Dendritic cell treated with granulocyte-macrophage colony-stimulating factor and Interleukin-4, amounts not matched to agents 40 ng/mL and 50 ng/mL, for 4 days (primary cell): ENCODE measurements around the gene ARFGEF3.

Source experiments
- H3K27ac Mint-ChIP-seq: one replicate; pipeline ENCODE4 v1.8.0; 2022; ENCODE audit warnings: mild to moderate bottlenecking, mixed read lengths
- H3K27me3 Mint-ChIP-seq: one replicate; pipeline ENCODE4 v1.8.0; 2022; ENCODE audit warnings: mild to moderate bottlenecking, mixed read lengths
- H3K36me3 Mint-ChIP-seq: one replicate; pipeline ENCODE4 v1.8.0; 2022; ENCODE audit warnings: low read depth, mixed read lengths
- H3K4me1 Mint-ChIP-seq: one replicate; pipeline ENCODE4 v1.8.0; 2022; ENCODE audit warnings: low read depth, mixed read lengths
- H3K4me3 Mint-ChIP-seq: one replicate; pipeline ENCODE4 v1.8.0; 2022; ENCODE audit warnings: mild to moderate bottlenecking, moderate library complexity, mixed read lengths
- H3K9me3 Mint-ChIP-seq: one replicate; pipeline ENCODE4 v1.8.0; 2022; ENCODE audit warnings: mixed read lengths
- intact Hi-C: fragments of 100-400 bp; cut with micrococcal nuclease; formaldehyde crosslinking; loops from one replicate; pipeline ENCODE4 v1.15.0; 2022

Gene ARFGEF3

DNA sequence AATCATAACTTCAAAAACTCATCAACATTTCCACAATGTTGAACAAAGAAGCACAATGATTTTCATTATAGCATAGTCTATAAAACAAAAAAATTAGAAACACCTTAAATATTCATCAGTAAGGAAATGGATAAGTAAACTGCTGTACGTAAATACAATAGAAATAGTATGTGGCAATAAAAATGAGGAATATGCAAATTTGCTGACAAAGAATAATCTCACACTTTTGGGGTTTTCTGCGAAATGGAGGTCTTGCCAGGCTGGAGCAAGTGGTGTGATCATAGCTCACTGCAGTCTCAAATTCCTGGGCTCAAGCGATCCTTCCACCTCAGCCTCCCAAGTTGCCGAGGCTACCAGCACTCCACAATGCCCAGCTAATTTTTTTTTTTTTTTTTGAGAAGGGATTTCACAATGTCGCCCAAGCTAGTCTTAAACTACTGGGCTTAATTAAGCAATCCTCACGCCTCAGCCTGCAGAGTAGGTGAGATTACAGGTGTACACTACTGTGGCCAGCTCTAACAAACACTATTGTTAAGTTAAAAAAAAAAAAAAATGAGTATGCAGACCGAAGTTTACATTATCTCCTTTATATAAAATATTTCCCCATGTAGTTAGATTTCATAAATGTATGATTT lies 157.1 kb downstream of the ARFGEF3 start:
- peaks cover 2% of the 10 kb centered on the region for H3K27me3 Mint-ChIP-seq
- H3K4me3 Mint-ChIP-seq: no peak overlapping the region
- no peak overlapping the region for H3K27ac Mint-ChIP-seq
- intact Hi-C loops: no loop called here
- H3K4me1 Mint-ChIP-seq: no peaks in the 10 kb centered on the region
- H3K36me3 Mint-ChIP-seq: no peaks in the 10 kb centered on the region
- peaks cover 8% of the 10 kb centered on the region for H3K9me3 Mint-ChIP-seq

DNA sequence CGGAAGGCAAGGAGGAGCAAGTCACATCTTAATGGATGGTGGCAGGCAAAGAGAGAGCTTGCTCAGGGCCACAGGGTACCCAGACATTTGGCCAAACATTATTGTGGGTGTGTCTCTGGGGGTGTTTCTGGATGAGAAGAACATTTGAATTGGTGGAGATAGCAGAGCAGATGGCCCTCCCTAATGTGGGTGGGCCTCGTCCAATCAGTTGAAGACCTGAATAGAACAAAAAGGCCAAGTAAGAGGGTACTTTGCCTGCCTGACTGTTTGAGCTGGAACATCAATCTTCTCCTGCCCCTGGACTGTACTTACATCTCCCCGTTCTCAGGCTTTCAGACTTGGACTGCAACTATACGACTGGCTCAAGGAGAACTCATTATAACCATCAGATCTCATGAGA lies 160.2 kb downstream of the ARFGEF3 start:
- Mint-ChIP-seq H3K36me3 (no peaks in the 10 kb centered on the region), H3K27ac (no peak overlapping the region), H3K4me3 (no peak overlapping the region), H3K4me1 (no peaks in the 10 kb centered on the region), H3K27me3 (peaks cover 2% of the 10 kb centered on the region), H3K9me3 (peaks cover 8% of the 10 kb centered on the region)
- intact Hi-C loops: no loop called here

DNA sequence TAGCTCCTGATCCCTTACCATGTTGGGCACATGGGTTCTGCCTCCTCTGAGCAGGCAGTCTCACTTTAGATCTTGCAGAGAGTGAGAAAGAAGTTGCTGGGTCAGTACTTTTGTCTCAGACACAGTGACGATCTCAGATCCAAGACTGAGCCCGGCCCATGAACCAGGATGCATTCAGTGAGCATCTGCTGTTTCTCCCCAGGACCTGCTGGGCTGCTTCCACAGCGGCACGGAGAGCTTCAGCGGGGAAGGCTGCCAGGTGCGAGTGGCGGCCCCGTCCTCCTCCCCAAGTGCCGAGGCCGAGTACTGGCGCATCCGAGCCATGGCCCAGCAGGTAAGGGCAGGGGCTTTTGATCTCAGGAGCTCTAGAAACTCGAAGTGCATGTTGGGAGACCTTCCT lies 162.1 kb downstream of the ARFGEF3 start:
- Mint-ChIP-seq H3K4me1 (no peaks in the 10 kb centered on the region), H3K4me3 (no peak overlapping the region), H3K27me3 (peaks cover 2% of the 10 kb centered on the region), H3K9me3 (peaks cover 8% of the 10 kb centered on the region), H3K27ac (no peak overlapping the region), H3K36me3 (no peaks in the 10 kb centered on the region)
- intact Hi-C loops: no loop called here

DNA sequence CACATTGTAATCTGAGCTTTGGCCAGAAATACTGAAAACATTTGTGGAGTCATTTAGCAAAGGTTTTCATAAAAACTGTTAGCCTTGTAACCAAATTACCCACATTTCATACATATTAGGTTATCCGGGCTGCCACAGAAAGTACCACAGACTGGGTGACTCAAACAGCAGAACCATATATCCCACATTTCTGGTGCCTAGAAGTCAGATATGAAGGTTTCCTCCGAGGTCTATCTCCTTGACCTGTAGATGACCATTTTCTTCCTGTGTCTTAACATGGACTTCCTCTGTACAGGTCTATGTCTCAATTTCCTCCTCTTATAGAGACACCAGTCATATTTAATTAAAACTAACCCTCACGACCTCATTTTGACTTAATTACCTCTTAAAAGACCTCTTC lies 166.5 kb downstream of the ARFGEF3 start:
- intact Hi-C loops: no loop called here
- no peak overlapping the region for H3K27ac Mint-ChIP-seq
- no peaks in the 10 kb centered on the region for H3K4me1 Mint-ChIP-seq
- no peak overlapping the region for H3K4me3 Mint-ChIP-seq
- H3K36me3 Mint-ChIP-seq: no peaks in the 10 kb centered on the region
- H3K9me3 Mint-ChIP-seq: no peaks in the 10 kb centered on the region
- peaks cover 2% of the 10 kb centered on the region for H3K27me3 Mint-ChIP-seq

DNA sequence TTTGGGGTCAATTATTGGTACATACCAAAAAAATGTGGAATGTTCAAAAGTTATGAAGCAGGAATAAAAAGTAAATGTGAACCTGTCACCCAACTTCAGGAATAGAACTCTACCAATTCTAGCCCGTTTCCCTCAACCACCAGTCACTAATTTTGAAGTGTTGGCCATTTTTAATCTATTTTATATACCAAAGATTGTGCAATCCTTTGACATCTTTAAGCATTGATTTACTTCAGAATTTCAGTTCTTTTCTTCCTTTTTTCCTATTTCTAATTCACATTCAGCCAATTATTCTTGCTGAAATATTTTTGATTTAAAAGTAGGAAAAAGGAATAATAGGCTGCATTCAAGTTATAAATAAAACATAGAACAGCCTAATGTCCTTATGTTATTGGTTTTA lies 169.0 kb downstream of the ARFGEF3 start:
- Mint-ChIP-seq H3K9me3 (no peaks in the 10 kb centered on the region), H3K36me3 (no peaks in the 10 kb centered on the region), H3K27me3 (peaks cover 2% of the 10 kb centered on the region), H3K27ac (no peak overlapping the region), H3K4me3 (no peak overlapping the region), H3K4me1 (no peaks in the 10 kb centered on the region)
- intact Hi-C loops: no loop called here

DNA sequence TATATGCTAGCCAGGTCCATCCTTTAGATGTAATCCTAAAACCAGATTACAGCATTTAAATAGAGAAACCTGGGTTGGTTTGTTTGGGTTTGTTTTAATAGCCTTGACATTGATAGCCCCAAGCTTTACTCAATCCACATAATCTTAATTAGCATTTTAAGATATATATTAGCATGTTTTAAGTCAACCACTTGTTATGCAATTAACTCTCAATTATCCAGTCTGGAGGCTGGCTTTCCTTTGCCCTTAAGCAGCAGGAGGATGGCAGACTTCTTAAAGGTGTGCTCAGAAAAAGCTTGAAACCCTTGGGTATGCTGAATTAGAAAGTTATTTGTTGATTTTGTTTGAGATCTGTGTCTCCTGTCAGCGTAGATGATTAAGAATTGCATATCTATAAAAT lies 169.7 kb downstream of the ARFGEF3 start:
- intact Hi-C loops: no loop called here
- no peaks in the 10 kb centered on the region for H3K9me3 Mint-ChIP-seq
- H3K4me1 Mint-ChIP-seq: no peaks in the 10 kb centered on the region
- peaks cover 2% of the 10 kb centered on the region for H3K27me3 Mint-ChIP-seq
- no peak overlapping the region for H3K27ac Mint-ChIP-seq
- H3K4me3 Mint-ChIP-seq: no peak overlapping the region
- H3K36me3 Mint-ChIP-seq: no peaks in the 10 kb centered on the region

DNA sequence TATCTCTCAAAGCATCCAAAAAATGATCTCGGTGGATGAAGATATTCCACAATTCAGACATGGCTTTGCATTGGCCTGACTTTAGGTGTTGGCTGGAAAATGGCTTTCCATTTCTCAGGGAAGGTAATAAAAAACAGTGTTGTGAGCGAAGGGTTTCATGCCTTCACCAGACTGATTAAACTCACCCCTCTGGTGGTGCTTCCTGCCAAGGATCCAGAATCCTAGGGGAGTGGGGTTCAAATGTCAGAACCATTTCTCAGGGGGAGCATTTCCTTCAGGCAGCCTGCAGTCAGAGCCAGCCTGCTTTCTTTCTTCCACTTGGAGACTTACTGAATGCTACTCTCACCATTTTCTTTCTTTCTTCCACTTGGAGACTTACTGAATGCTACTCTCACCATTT lies 170.2 kb downstream of the ARFGEF3 start:
- Mint-ChIP-seq H3K36me3 (no peaks in the 10 kb centered on the region), H3K9me3 (no peaks in the 10 kb centered on the region), H3K27ac (no peak overlapping the region), H3K27me3 (peaks cover 2% of the 10 kb centered on the region), H3K4me3 (no peak overlapping the region), H3K4me1 (no peaks in the 10 kb centered on the region)
- intact Hi-C loops: no loop called here

DNA sequence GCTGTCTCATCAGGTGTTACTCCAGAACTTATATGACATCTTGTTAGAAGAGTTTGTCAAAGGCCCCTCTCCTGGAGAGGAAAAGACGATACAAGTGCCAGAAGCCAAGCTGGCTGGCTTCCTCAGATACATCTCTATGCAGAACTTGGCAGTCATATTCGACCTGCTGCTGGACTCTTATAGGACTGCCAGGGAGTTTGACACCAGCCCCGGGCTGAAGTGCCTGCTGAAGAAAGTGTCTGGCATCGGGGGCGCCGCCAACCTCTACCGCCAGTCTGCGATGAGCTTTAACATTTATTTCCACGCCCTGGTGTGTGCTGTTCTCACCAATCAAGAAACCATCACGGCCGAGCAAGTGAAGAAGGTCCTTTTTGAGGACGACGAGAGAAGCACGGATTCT lies 172.3 kb downstream of the ARFGEF3 start:
- Mint-ChIP-seq H3K27me3 (peaks cover 2% of the 10 kb centered on the region), H3K27ac (no peak overlapping the region), H3K36me3 (no peaks in the 10 kb centered on the region), H3K9me3 (no peaks in the 10 kb centered on the region), H3K4me1 (no peaks in the 10 kb centered on the region), H3K4me3 (no peak overlapping the region)
- intact Hi-C loops: no loop called here

DNA sequence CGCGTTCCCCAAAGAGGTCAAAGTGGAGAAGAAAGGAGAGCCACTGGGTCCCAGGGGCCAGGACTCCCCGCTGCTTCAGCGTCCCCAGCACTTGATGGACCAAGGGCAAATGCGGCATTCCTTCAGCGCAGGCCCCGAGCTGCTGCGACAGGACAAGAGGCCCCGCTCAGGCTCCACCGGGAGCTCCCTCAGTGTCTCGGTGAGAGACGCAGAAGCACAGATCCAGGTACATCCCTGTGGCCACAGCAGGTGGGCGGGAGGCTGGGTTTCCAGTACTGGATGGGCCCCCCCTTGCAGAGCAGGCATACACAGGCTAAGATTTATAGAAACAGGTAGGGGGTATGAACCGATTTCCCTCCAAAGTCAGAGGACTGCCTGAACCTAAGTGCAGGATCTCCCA lies 173.2 kb downstream of the ARFGEF3 start:
- intact Hi-C loops: no loop called here
- Mint-ChIP-seq H3K4me3 (no peak overlapping the region), H3K27ac (no peak overlapping the region), H3K36me3 (no peaks in the 10 kb centered on the region), H3K4me1 (no peaks in the 10 kb centered on the region), H3K27me3 (peaks cover 1% of the 10 kb centered on the region), H3K9me3 (no peaks in the 10 kb centered on the region)

DNA sequence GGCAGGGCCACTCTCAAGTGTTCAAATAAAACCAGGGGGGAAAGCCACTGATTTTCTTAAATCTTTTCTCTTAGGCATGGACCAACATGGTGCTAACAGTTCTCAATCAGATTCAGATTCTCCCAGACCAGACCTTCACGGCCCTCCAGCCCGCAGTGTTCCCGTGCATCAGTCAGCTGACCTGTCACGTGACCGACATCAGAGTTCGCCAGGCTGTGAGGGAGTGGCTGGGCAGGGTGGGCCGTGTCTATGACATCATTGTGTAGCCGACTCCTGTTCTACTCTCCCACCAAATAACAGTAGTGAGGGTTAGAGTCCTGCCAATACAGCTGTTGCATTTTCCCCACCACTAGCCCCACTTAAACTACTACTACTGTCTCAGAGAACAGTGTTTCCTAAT lies 174.5 kb downstream of the ARFGEF3 start:
- Mint-ChIP-seq H3K9me3 (no peaks in the 10 kb centered on the region), H3K27me3 (peaks cover 1% of the 10 kb centered on the region), H3K36me3 (no peaks in the 10 kb centered on the region), H3K27ac (no peak overlapping the region), H3K4me1 (no peaks in the 10 kb centered on the region), H3K4me3 (no peak overlapping the region)
- intact Hi-C loops: no loop called here

DNA sequence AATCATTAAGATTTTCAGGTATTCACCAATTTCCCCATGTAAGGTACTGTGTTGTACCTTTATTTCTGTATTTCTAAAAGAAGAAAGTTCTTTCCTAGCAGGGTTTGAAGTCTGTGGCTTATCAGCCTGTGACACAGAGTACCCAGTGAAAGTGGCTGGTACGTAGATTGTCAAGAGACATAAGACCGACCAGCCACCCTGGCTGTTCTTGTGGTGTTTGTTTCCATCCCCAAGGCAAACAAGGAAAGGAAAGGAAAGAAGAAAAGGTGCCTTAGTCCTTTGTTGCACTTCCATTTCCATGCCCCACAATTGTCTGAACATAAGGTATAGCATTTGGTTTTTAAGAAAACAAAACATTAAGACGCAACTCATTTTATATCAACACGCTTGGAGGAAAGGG lies 175.3 kb downstream of the ARFGEF3 start:
- intact Hi-C loops: no loop called here

DNA sequence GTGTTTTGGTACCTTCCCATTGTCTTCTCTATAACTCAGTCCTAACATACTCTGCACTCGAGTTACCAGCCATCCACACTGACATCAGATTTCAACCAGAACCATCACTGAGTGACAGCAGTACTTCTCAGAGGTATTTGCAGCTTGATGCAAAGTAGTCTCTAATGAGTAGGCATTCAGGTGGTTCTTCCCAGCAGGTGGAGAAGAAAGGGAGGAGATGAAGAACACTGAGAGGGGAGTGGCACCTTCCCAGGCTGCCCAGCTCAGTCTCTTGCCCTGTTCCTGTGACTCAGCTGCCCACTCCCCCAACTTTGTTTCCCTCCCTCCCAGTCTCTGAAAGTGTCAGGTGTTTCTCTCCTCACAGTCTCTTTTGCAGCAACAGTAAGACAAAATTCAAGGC lies 177.3 kb downstream of the ARFGEF3 start:
- H3K36me3 Mint-ChIP-seq: no peaks in the 10 kb centered on the region
- intact Hi-C loops: no loop called here
- no peak overlapping the region for H3K27ac Mint-ChIP-seq
- peaks cover 1% of the 10 kb centered on the region for H3K27me3 Mint-ChIP-seq
- H3K4me1 Mint-ChIP-seq: no peaks in the 10 kb centered on the region
- H3K4me3 Mint-ChIP-seq: no peak overlapping the region
- H3K9me3 Mint-ChIP-seq: no peaks in the 10 kb centered on the region

More for the DNA sequence above, 175.3 kb downstream of the ARFGEF3 start:
- Mint-ChIP-seq H3K4me3 (no peak overlapping the region), H3K27ac (no peak overlapping the region), H3K36me3 (no peaks in the 10 kb centered on the region), H3K27me3 (peaks cover 1% of the 10 kb centered on the region), H3K4me1 (no peaks in the 10 kb centered on the region), H3K9me3 (no peaks in the 10 kb centered on the region)

DNA sequence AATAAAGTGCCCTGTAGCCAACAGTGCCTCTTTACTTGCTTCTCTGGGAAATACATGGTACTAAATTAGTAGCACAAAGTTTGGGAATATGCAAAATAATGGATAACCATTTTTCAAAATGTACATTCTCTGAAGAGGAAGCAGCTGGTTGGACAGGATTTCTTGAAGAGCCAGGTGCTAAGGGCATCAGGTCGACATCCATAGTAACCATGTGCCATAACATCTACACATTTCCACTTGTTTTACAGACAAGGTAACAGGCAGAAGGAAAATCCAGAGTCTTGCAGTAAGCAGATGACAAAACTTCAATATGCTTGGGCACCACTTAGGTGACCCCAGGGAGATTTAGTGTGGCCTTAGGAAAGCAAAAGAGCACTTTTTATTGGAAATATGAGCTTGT lies 179.4 kb downstream of the ARFGEF3 start:
- H3K27ac Mint-ChIP-seq: no peak overlapping the region
- H3K27me3 Mint-ChIP-seq: peaks cover 1% of the 10 kb centered on the region
- intact Hi-C loops: no loop called here
- no peak overlapping the region for H3K4me3 Mint-ChIP-seq
- no peaks in the 10 kb centered on the region for H3K4me1 Mint-ChIP-seq
- no peaks in the 10 kb centered on the region for H3K9me3 Mint-ChIP-seq
- no peaks in the 10 kb centered on the region for H3K36me3 Mint-ChIP-seq

DNA sequence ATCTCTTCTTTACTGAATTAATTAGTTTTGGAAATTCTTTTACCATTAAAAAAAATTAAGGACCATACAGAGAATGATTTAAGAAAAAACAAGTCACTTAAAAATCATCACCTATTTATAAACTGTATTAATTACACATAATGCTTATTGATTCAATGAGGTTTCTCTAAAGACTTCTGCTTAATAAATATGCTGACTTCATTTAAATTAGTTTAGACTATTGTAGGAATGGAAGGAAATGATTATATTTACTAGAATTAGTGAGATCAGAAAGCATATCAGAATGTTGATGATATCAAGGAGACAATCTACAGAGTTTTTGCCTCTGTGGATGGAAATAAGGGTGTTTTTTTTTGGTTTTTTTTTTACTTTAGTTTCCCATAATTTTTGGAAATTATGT lies 181.4 kb downstream of the ARFGEF3 start:
- H3K9me3 Mint-ChIP-seq: no peaks in the 10 kb centered on the region
- no peak overlapping the region for H3K27ac Mint-ChIP-seq
- H3K27me3 Mint-ChIP-seq: peaks cover 3% of the 10 kb centered on the region
- H3K4me1 Mint-ChIP-seq: no peaks in the 10 kb centered on the region
- H3K36me3 Mint-ChIP-seq: no peaks in the 10 kb centered on the region
- H3K4me3 Mint-ChIP-seq: no peak overlapping the region
- intact Hi-C loops: no loop called here

DNA sequence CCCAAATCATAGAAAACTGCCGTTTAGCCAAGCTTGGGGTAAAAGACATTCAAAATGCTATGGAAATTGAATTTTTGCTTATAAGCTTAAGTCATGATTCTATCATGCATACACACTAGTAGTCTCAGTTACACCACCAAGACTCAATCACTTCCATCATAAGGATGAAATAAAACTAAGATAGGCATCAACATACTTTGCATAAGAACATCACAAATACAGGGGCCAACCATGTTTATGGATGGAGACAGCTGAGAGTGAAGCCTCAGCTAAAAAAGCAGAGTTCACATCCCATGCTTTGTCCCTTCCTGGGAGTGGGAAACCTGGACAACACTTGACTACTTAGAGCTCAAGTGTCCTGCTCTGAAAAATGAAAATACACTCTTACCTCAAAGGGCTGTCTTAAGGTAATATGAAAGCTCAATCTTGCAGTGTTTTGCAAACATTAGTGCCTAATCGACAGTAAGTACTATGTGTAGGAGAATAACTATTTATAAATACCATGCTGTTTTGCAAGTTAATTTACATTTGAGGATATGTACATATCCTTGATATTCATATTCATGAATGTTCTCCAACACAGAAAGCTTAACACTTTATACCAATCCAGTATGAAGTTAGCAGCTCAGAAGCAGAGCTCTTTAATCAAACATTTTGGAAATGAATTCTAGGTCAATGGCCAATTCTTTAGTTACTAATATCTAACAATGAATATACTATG lies 184.0 kb downstream of the ARFGEF3 start:
- no peaks in the 10 kb centered on the region for H3K36me3 Mint-ChIP-seq
- H3K4me3 Mint-ChIP-seq: no peak overlapping the region
- intact Hi-C loops: no loop called here
- no peaks in the 10 kb centered on the region for H3K9me3 Mint-ChIP-seq
- no peaks in the 10 kb centered on the region for H3K4me1 Mint-ChIP-seq
- H3K27ac Mint-ChIP-seq: no peak overlapping the region
- peaks cover 2% of the 10 kb centered on the region for H3K27me3 Mint-ChIP-seq
